Left hindlimb (tissue), 1 donor: ENCODE results near the gene DNM2.
A peak's percentile ranks its signal among the peaks of the same experiment; 100 is the strongest.
"Not testable (repeated sequence)": the region's sequence is repeated elsewhere in the genome, so short reads cannot be mapped to it uniquely, and the experiment has no call there.

ENCODE experiments used
- DNase-seq: peaks from one replicate; pipeline ENCODE4 v3.0.0-alpha.2; 2018

Gene DNM2

GRCh38 chr19:10819124-10820060 is 101.5 kb downstream of the DNM2 start:
- DNase-seq = no peak

DNA sequence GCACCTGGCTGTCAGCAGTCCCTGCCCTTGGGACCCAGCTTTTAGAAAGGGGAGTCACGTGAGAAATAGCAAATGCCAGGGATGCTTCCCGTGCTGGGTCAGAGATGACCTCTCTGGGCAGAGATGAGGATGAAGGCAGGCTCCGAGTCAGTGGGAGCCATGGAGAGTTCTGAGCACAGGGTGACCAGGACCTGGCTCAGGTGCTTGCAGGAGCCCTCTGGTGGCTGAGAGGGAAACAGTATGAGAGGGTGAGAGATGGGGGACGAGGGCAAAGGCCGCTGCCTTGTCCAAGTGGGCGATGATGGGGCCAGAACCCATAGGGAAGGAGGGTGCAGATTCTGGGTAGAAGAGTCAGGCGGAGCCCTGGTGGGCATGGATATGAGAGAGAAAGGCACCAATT is 102.3 kb downstream of the DNM2 start:
- DNase-seq = no peak

DNA sequence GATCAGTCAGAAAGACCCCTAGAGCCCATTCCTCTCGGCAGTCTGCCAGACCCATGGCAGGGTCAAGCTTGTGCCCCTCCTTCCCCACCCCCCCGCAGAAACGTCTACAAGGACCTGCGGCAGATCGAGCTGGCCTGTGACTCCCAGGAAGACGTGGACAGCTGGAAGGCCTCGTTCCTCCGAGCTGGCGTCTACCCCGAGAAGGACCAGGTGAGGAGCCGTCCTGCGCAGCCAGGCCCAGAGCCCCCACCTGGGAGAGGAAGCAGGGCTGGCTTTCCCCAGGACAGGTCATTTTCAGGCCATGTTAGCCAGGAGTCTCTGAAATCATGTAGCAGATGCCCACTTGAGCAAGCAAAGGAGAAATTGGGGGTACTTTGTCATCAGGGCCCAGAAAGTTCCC is 105.8 kb downstream of the DNM2 start:
- no peak for DNase-seq

GRCh38 chr19:10826231-10826630 is 108.4 kb downstream of the DNM2 start:
- DNase-seq = no peak

- DNase-seq = no peak
These were observed 109.0 kb downstream of the DNM2 start for GRCh38 chr19:10826846-10827245.

DNA sequence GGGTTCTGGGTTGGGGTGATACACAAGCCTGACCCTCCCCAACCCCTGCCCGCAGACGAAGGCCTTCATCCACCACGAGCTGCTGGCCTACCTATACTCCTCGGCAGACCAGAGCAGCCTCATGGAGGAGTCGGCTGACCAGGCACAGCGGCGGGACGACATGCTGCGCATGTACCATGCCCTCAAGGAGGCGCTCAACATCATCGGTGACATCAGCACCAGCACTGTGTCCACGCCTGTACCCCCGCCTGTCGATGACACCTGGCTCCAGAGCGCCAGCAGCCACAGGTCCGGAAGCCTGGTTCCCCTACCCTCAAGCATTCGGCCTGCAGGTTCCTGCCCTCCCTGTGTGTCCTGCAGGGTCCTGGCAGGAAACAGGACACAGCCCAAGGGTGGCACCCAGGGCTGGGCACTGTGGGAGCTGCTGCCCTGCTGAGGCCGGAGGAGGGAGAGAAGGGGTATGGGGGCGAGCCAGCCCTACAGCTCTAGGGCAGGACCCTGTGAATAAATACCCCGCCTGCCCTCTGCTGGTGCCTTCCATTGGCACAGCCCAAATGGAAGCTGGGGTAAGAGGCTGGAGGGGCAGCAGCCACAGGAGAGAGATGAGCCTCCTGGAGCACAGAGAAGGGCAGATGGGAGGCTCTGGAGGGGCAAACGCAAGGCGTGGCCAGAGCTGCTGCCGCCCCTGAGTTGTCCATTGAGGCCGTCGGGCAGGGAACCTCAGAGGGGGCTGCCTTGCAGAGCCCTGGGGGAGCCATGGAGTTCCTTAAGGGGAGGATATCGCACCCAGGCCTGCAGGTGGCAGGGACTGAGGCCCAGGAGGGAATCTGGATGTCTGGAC is 111.3 kb downstream of the DNM2 start:
- no peak for DNase-seq

DNA sequence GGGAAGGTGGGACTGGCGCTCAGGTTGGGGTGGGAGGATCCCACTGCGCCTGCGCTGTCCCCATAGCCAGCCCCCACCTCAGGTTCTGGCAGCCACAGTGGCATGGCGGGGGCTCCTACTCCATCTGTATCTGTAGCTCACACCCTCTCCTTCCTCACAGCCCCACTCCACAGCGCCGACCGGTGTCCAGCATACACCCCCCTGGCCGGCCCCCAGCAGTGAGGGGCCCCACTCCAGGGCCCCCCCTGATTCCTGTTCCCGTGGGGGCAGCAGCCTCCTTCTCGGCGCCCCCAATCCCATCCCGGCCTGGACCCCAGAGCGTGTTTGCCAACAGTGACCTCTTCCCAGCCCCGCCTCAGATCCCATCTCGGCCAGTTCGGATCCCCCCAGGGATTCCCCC is 112.1 kb downstream of the DNM2 start:
- no peak for DNase-seq

GRCh38 chr19:10830370-10830769 is 112.5 kb downstream of the DNM2 start:
- DNase-seq = no peak

DNA sequence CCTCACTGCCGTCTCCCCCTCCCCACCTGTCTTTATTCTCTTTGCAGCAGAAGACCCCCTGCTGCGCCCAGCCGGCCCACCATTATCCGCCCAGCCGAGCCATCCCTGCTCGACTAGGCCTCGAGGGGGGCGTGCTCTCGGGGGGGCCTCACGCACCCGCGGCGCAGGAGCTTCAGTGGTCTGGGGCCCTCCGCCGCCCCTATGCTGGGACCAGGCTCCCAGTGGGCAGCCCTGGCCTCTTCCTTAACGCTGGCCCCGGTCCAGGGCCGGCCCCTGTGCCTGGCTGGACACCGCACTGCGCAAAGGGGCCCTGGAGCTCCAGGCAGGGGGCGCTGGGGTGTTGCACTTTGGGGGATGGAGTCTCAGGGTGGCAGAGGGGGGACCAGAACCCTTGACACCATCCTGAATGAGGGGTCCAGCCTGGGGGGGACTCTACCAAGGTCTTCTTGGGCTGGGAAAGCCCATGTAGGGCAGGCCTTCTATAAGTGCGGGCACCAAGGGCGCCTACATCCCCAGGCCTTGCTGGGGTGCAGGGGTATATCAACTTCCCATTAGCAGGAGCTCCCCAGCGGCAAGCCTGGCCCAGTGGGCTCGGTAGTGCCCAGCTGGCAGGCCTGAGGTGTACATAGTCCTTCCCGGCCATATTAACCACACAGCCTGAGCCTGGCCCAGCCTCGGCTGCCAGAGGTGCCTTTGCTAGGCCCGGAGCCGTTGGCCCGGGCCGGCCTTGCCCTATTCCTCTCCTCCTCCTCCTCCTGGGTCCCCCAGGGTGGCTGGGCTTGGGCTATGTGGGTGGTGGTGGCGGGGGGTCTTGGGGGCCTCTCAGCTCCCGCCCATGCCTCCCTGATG is 113.3 kb downstream of the DNM2 start:
- DNase-seq = no peak

DNA sequence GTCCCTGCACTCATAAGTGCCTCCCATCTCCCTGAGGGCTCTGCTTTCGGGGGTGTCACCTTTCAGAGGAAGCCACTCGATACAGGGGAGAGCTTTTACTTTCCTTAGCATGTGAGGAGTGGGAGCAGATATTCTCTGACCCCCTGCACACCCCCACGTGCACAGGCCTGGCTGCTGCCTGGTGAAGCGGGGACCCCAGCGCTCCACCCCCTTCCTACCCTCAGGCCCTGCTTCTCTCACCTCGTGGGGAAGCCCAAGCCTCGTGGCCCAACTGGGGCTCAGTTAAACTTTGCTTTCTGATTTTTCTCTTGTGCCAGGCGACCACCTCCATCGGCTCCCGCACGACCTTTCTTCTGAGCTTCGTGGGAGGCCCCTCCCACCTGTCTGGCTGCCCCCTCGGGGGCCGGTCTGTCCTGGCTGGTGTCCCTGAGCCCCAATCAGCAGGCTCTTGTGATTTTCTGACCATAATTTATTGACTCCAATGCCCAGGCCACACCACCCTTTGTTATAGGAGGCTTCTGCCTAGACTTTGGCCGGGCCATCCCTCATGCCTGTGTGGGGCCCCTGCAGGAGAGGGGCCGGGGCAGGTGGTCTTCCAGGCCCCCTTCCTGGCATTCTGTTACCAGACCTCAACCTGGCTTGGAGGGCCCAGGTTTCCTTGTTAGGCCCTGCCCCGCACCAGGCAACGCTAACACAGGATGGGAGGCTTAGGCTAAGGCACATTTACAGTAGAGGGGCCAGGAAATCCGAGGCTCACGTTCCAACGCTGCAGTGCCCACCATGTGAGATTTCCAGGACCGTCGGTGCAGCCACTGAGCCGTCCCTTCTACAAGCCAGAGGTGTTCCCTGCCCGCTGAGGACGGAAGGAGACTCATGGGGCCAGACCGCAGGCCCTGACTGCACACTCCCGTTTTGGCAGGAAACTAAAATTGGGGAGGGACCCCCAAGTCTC is 114.4 kb downstream of the DNM2 start:
- no peak for DNase-seq

DNA sequence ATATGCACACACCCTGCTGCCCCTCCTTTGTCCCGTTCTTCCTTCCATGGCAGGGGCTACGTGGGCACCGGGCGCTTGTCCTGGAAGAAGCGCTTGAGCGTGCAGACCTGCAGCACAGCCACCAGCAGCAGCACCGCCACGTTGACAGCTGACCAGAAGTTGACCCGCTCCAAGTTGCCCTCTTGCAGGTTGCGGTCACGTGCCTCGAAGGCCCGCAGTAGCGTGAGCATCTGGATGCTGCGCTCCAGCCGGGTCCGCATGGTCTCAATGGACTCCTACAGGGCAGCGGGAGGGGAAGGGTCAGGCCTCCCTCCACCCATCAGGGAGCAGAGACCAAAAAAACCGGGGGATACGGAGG is 115.0 kb downstream of the DNM2 start:
- DNase-seq = no peak

DNA sequence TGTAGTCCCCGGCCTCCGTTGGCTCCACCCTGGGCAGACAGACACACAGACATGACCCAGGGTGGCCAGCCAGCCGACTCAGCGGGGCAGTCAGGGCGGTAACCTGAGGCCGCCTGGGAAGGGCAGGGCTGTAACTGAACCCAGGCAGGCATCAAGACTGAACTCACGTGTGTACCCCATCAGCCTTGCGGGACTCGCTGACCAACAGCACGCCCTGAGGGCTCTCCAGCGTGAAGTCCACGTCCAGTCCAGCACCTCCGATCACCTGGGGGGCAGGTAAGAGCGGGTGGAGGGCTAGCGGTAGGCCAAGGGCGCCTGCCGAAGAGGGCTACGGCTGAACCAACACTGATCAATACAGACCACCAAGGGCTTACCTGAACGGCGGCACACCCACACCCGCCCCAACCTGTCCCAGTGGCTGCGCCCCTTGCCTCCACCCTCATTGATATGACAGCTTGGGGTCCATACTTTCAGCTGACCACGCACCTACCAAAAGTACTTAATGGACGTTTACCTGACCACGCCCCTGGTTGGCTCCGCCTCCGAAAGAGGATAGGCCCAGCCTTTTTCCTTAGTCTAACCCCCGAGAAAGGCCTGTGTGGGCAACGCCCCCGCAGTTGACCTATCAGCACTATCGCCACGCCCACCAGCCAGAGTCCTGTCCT is 117.3 kb downstream of the DNM2 start:
- no peak for DNase-seq

- peak; percentile 99 for DNase-seq
These were observed 118.0 kb downstream of the DNM2 start, which contains the start of gene TMED1 for GRCh38 chr19:10835754-10836478. Gene TMED1, minus strand, starts transcription at chr19:10836212. Its CDS starts 21 bp downstream, at chr19:10836191.

DNA sequence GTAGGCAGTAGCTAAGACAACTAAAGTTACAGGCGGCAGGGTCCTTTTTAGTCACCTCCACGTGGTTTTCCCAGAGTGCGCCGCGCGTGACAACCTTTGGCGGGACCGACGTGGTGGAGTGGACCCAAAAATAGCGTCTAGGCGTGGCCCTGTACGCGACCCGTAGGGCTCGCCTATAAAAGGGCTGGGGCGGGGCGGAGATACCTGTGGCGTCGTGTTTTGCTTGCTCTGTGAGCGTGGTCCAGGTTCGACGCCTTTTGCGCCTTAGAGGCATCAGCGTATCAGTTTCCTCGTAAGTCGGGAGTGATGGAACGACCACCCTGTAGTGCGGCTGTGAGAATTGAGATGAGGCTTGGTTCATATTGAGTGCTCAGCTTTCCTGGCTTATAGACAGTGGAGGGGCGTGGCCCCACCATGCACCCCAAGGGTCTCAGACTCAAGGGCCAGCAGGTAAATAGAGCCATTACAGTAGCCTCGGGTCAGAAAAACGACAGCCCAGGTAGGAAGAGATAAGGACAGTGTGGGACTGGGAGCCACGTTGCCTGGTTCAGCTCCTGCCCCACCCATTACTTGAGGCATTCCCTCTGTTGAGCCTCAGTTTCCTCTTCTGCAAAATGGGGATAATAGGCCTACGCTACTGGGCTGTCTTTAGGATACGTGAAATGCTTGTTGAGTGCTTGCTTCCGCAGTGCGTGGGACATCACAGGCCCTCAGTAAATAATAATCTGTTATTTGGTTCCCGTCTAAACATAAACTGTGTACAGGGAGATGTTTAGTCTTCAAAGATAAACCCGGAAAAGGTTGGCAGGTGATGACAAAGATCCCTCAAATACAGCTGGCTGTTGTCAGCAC is 118.8 kb downstream of the DNM2 start:
- DNase-seq = no peak

GRCh38 chr19:10837649-10838048 is 119.8 kb downstream of the DNM2 start:
- not testable (repeated sequence) for DNase-seq

DNA sequence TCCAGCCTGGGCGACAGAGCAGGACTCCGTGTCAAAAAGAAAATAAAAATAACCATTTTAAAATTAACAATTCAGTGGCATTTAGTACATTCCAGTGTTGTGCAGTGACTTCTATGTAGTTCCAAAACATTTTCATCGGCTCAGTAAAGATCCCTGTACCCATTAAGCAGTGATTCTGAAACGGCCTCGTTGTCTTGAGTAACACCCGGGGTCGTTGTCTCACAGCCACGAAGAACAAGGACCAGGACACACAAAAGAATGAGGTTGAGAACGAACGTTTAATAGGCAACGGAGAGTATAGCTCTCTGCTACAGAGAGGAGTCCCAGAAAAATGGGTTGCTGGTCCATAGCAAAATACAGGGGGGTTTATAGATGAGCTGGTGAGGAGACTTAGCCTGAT is 120.5 kb downstream of the DNM2 start:
- no peak for DNase-seq

DNA sequence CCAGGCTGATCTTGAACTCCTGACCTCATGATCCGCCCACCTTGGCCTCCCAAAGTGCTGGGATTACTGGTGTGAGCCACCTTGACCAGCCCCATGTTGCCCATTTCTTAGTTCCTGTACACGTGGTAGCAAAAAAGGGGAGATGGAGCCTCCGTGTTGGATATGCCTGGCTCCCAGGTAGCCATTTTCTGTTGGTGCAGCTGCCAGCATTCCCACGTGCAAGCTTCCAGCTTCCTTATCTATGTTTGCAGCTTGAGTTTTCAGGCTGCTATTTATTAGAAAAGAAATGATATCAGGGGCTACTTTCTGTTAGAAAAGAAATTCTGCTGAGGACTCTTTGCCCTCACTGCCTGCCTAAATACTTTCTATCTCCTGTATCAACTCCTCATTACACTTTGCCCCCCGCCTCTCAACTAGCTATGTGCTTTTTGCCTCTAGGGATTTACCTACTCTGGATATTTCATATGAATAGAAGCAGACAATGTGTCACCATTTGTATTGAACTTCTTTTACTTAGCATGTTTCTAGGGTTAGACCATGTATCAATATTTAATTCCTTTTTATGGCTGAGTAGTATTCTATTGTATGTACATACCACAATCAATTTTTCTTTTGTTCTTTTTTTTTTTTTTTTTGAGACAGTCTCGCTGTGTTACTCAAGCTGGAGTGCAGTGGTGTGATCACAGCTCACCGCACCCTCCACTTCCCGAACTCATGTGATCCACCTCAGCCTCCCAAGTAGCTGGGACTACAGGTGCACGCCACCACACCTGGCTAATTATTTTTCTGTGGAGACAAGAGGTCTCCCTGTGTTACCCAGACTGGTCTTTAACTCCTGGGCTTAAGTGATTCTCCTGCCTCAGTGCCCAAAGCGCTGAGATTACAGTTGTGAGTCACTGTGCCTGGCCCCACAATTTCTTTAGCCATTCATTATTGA is 121.5 kb downstream of the DNM2 start:
- DNase-seq = no peak

- DNase-seq = no peak
These were observed 124.9 kb downstream of the DNM2 start for GRCh38 chr19:10842788-10843187.
